ENCODE measurements around the gene SHISA9.

SHISA9 gene

DNA sequence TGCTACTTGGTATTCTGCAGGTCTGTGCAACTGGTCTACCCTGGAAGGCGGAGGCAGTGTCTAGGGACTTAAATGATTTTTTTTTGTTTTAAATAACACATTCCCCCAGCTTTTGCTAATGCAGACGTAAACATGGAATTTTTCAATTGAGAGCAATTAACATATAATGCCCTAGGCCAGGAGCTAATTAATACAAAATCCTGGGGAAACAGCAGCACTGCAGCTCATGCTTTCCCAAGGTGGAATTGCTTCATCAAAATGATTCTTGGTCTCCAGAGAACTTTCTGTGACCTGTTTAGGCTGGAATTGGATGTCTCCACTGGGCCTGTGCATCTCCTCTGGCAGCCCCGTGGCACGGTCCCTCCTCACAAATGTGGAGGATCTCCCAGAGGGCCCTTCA lies 50.6 kb downstream of the SHISA9 start:
- no peak for DNase-seq (ENCODE audit: low spot score)

DNA sequence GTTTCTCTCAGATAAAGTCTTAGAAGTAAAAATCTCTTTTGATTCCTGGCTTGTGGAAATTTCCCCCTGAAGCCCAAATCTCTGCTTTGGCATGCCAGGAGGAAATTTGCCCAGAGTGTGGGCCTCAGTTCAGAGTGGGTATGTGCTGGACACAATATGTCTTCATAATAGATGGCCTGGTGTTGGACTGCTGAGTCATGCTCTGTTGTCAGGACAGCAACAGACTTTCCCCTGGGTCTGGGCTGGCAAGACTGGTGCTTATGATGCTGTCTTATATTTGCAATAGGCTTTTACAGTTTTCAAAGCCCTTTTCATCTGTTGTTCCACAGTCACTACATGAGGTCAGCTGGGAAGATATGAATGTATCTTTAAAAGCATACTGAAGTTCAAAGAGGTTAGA lies 57.0 kb downstream of the SHISA9 start:
- DNase-seq (ENCODE audit: low spot score), result no peak

DNA sequence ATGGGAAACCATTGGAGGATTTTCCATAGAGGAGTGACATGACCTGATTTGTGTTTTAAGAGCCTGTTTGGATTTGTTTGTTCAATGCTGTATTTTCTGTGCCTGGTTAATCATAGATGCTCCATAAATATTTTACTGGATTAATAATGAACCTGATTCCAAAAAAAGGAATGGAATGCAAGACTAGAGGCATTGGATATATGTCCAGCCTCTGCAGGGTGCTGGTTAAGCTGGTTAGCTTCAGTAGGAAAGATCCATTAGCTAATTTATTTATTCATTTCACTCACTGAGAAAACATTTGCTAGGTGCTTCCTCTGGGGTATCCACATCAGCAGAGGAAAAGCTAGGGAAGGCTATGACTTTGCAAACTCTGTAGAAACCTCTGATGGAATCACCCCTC lies 57.7 kb downstream of the SHISA9 start:
- no peak for DNase-seq (ENCODE audit: low spot score)

DNA sequence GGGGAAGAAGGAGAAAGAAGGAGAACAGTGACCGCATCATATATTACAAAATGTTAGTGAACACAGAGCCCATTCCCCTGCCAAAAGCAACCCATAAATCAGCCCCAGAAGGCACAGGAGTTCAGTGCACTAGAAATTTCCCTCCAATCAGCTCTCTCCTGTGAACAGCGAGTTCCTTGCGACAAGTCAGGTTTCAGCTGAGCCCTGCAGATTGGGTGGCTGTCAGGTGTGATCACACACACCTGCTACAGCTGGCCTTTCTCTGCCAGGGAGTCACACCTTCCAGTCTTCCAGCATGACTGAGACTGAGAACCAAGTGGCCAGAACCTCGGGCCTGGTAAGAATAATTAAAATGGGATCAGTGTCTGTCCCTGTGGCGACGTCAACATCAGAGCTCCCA lies 60.2 kb downstream of the SHISA9 start:
- no peak for DNase-seq (ENCODE audit: low spot score)

DNA sequence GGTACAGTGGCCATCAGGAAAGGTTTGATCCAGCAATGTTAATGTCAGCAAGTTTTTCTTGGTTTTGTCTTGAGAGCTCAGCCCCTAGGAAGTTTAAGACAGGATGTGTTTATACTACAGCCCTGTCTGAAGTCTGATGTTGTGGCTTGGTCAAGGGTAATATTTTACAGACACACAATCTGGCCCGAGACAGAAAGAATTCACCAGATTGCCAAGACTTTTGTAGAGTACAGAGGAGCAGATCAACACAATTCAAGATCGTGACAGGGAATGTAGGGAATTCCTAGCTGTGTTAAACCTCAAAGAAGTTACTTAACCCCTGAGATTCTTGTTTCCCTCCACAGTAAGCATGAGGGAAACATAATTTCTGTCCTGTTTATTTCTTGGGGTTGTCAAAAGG lies 63.1 kb downstream of the SHISA9 start:
- no peak for DNase-seq (ENCODE audit: low spot score)

DNA sequence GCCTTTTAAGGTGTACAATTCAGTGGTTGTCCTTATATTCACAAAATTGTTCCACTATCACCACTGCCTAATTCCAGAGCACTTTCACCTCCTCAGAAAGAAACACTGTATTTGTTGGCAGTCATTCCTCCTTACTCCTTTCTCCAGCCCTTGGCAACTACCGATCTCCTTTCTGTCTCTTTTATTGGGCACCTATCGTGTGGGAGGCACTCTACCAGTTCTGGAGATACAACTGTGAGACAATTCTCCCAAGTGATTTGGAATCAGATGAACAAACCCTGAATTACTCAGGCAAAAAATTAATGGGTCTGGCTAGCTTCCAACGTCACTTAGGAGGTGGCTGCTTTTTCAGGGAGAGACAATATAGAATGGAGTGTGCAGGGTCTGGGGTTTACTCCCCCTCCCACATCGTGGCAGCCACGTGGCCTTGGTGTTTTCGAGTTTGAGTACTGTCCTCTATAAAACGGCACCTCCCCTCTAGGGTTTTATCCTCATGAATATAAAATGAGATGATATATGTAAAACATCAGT lies 63.9 kb downstream of the SHISA9 start:
- no peak for DNase-seq (ENCODE audit: low spot score)

DNA sequence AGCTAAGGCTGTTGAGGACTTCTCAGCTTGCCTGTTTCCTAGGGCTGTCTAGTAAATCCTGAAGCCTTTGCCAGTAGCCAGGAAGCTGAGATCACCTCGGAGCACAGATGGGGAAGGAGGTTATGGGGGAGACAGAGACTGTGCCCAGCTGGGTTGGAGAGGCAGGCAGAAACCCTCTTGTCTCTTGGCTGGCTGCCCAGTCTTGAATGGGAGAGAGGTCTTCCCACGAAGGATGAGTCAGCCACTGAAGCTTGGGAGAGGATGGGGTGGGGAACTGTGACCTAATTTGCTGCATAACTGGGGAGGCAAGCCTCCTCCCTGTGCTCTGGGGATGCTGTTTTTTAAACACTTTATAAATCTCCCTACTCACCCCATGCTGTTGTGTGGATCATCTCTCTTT lies 69.8 kb downstream of the SHISA9 start:
- DNase-seq (ENCODE audit: low spot score), result no peak

DNA sequence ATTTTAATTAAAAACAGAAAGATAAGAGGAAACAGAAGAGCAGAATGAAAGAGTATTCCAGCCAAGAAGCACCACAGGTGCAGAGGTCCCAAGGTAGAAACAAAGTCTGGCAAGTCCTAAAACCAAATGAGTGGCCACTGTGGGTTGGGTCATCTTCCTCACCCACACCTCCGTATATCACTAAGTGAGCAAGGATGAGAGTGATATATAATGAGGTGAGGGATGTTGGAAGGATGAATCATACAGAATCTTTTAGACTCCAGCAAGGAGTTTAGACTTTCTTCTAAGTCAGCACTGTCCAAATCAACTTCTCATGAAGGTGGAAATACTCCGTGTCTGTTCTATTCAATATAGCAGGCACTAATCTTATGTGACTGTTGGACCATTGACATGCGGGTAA lies 70.8 kb downstream of the SHISA9 start:
- DNase-seq (ENCODE audit: low spot score), result no peak

DNA sequence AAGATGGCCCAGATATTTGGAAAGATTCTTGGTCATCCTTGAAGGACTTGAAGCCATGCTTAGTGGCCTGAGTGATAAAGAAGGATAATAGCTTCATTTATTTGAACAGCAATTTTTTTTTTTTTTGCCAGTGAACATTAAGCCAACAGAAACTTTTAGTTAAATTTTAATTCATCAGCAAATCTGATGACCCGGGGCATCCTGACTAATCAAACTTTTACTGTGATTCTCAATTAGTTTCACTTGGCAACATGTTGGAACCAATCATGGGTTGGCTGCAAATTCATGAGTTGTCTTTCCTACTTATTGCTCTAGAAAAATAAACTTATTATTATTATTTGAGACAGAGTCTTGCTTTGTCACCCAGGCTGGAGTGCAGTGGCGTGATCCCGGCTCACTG lies 74.4 kb downstream of the SHISA9 start:
- DNase-seq (ENCODE audit: low spot score), result no peak

DNA sequence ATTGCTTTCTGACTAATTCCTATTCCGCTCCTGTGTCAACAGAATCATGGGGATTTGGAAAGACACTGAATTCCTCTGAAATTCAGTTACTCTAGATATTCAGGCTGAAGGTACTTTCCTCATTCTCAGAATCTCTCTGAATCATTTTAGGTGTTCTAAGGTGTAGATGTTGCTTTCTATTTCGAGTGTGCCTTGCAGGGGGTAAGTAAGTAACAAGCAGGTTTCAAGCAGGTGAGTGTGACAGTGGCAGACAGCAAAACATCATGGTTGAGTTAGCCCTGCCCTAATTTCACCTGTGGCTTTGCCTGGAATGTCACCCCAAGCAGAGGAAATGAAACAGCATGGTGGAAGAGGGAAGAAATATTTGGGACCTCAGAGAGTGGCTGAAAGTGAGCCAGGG lies 75.1 kb downstream of the SHISA9 start:
- no peak for DNase-seq (ENCODE audit: low spot score)

DNA sequence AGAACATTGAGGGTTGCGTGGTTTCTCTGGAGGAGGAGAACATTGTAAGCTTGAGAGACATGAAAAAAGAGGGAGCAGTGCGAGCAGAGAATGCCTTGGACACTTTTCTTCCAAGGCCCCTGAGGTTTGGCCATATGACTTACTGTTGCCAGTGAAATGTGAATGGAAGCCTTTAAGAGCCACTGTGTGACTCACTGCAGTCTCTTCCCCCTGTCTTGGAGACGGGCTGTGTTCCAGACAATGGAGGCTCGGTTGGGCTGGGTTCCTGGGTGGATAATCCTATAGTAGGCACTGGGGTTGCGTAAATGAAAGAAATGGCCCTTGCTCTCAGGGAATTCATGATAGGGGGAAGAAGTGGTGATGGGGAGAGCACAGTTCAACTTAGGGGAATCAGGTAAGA lies 75.5 kb downstream of the SHISA9 start:
- DNase-seq (ENCODE audit: low spot score), result no peak

DNA sequence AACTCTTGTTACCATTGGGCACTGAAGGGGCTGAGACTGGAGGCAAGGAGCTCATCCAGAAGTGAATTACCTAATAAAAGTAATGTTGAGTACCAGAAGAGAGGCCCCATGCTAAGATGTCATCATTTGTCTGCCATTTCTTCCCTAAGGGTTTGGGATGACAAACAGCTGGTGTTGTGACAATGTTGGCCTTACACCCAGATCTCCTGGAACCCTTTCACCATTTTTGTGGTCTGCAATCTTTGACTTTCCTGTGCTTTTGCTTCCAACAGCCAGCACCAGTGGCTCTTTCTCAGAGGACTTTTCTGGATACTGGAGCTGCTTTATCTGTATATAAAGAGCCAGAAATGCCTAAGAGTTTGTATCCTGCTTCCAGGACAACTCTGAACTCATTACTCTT lies 84.1 kb downstream of the SHISA9 start:
- no peak for DNase-seq (ENCODE audit: low spot score)

DNA sequence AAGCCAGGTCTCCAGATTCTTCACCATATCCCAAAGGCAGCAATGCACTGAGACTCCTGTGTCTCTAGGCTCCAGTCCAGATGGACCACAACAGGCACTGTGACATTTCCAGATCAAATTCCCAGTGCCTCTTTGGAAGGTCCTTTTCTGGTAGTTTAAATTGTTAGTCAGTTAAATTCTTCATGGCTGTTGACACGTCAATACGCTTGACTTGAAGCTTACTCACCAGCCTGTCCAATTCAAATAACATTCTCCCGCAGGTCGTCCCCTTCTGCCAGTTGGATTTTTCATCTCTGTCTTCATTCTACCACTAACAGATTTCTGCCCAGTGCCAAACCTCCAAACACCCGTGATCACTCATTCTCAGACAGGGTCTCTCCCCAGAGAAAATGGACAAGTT lies 86.7 kb downstream of the SHISA9 start:
- no peak for DNase-seq (ENCODE audit: low spot score)

DNA sequence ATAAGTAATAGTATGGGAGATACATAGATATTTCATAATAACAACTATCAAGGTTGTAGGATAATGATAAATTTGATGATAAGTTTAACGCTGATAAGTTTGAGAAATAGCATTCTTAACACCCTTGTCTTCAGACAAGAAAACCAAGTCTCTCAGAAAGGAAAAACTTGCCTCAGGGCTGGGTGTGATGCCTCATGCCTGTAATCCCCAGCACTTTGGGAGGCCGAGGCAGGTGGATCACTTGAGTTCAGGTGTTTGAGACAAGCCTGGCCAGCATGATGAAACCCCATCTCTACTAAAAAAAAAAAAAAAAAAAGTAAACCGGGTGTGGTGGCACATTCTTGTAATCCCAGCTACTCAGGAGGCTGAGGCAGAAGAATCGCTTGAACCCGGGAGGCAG lies 90.7 kb downstream of the SHISA9 start:
- DNase-seq (ENCODE audit: low spot score), result no peak

DNA sequence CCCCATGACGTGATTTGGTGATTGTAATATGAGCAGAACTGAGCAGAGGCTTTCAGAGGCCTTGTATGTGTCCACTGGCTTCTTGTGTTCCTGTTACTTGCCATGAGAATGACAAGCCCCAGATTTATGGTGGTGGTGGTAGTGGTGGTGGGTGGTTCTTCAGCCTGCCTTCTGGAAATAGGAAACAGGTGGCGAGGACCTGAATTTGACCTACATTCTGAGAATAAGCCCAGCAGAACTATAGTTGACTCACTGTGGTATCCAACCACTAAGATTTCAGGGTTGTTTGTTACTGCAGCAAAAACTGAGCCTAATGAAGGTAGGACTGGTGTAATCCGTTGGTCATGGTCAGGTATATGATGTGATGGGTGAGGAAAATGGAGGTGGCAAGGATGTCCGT lies 93.0 kb downstream of the SHISA9 start:
- DNase-seq (ENCODE audit: low spot score), result no peak

DNA sequence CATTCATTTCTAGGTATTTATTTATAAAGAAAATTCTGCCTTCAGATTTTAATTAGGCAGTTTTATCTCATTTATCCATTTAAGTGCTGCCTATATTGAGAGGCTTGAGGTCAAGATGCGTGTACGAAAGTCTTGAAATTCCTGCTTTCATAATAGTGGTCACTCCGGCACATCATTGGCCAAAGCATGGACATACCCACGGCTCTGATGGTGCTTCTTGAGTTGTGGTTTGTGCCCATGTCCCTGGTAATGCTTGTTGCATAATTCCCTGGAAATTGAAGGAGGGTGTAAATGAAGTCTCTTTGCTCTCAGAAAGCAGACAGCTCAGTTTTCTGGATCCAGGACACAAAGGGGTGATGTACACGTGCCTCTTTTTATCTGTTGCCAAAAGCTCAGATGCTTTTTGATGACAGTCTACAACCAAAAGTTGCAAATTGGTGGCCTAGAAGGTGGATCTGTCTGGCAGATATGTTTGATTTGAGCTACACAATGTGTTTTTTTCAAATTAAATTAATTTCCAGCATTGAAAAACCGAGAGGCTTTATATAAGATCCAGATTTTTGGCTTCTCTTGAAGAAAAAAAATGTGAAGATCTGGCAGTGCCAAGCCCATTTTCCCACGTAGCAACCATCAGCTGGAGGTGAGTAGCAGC lies 94.4 kb downstream of the SHISA9 start:
- DNase-seq (ENCODE audit: low spot score), result no peak

DNA sequence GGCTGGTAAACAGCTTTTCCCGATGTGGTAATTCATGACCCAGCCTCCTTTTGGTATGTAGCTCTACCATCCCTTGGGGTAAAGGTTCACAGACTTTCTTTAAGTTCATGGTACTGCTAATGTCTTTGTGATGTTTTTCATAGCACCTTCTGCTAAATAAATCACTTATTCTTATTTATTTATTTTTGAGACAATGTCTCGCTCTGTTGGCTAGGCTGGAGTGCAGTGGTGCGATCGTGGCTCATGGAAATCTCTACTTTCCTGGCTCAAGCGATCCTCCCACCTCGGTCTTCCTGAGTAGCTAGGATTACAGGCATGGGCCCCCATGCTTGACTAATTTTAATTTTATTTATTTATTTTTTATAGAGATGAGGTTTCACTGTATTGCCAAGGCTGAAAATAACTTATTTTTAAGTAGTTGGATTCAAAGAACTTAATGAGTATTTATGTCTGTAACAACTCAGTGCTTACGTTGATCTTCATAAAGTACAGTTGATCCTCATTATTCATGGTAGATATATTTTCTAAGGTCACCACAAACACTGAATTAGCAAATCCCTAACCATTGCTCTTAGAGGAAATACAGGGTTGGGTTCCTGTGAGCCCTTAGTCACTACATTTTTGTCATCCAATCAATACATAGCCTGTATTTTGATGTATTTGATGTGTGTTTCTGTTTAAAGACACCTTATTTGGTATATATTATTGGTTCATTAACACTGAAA lies 97.1 kb downstream of the SHISA9 start:
- no peak for DNase-seq (ENCODE audit: low spot score)

DNA sequence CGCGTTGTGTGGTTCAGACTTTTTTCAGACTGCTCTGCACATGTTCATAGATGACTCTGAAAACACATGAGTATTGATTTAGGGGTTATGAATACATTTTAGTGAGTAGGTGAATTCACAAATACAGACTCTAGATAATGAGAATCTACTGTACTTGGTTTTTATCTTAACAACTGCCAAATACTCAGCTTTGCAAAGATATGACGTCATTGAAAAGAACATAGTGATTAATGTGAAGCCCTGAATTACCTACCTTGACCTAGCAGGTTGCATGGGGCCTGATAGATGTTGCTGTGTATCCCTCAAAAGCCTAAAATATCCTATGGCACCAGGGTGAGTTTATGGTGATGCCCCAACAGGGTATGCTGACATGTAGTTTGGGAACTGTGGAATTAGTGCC lies 98.0 kb downstream of the SHISA9 start:
- no peak for DNase-seq (ENCODE audit: low spot score)

DNA sequence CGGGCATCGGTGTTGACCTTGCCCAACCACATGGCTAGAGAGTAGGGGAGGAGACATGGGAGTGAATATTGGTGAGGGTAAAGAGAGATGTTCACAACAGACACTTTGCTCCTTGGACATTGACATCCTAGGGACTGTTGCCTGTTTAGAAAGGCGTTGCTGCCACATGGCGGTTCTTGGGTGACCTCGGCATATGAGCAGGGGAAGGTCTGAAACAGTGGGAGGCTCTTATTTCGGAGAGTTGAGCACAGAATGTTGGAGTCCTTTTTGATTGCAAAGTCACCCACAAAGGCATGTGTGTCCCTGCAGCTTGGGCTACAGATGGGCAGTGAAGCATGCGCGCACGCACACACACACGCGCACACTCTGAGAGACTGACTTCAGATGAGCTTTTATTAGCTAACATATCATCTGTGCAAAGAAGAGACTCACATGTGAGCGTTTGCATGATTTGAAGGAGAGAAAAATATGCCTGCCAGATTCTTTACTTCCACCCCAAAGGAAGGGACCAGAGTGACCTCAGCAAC lies 104.4 kb downstream of the SHISA9 start:
- DNase-seq (ENCODE audit: low spot score), result no peak

DNA sequence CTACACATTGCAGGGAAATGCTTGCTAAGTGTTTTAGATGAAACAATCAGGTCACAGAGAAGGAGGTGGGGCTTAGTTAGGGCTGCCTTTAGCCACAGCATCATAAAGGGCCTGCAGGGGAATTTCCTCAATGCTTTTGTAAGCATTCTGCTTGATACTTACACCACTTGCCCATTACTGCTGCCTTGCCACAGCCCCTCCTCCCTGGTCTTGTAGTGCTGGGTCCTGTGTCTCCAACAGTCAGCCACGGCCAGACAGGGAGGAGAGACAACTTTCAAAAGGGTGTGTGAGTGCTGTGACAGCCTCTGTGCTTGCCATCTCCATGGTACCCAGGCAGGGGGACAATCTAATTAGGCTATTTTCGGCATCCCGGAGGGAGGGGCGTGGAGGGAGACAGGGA lies 111.2 kb downstream of the SHISA9 start:
- DNase-seq (ENCODE audit: low spot score), result no peak

DNA sequence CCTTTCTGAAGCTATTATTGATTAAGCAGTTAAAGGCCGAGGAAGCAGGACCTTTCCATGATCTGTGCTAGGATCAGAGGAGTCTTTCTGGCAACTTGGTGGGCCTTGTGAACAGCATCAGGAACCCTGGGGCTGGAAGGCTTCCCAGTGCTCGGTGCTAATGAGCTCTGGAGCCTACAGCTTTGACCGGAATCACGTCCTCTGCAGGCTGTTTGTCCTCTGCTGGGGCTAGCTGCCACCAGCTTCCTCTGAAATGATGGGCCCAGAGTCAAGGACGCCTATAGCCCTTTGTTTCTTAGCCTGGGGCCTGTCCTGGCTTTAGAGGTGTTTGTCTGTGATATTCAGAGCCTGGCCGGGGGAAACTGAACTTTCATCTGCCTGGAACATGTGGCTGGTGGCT lies 111.6 kb downstream of the SHISA9 start:
- DNase-seq (ENCODE audit: low spot score), result no peak

DNA sequence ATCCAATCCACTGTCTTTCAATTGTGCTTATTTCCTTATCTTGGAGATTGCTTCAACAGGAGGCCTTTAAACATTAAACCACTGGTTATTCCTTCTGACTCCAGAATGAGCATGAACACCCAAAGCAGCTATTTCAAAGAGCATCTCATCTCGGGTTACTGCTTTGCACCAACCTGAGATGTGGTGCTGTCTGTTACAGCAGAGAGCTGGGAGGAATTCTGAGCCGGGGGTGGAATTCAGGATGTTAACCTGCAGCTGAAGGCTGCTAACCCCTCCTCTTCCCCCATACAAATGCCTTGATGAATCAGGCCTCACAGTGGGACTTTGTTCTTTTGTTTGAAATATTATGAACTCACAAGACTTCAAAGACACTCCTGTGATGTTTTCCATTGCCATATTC lies 113.1 kb downstream of the SHISA9 start:
- no peak for DNase-seq (ENCODE audit: low spot score)

DNA sequence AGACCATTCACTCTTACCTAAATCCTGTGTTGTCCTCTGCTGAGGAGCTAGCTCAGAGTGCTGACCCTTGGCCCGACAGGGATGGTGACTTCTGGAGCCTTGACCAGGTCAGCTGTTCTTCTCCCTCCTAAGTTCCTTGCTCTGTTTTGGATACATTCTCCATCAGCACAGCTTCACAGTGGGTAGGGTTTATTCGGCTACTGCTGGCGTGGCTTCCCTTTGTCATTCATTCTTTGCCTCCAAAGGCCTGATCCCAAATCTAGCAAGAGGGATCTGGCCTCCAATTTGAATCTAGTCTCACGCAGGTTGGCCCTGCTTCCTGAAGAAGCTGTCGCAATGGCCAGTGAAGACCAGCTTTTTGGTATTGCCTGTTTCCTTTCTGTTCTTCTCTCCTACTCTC lies 116.6 kb downstream of the SHISA9 start:
- no peak for DNase-seq (ENCODE audit: low spot score)

DNA sequence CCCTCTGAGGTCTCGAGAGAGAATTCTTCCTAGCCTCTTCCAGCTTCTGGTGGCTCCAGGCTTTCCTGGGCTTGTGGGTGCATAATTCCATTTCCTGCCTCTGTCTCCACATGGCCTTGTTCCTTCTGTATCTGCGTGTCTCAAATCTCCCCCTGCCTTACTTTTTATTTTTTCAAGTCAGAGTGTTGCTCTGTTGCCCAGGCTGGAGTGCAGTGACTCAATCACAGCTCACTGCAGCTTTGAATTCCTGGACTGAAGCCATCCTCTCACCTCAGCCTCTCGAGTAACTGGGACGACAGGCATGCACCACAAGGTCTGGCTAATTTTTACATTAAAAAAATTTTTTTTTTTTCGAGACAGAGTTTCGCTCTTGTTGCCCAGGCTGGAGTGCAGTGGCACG lies 120.6 kb downstream of the SHISA9 start:
- DNase-seq (ENCODE audit: low spot score), result no peak

Measured in hematopoietic multipotent progenitor cell treated with erythropoietin and hydrocortisone succinate and interleukin-3 and kit ligand, for 15 days (in vitro differentiated cells).